HCT116 (cell line): ENCODE data around the gene NUDT9. TPM values are rescaled to one million over a fixed set of nuclear protein-coding genes. Genes with fewer than 3 reads are reported as not detected.

Source experiments
- ATAC-seq: fragments of 200-7000 bp; cut with Tn5 transposase; 2 replicates; pipeline ENCODE4 v1.9.1; 2020; ENCODE audit warnings: mild to moderate bottlenecking, moderate library complexity
- BruUV-seq: library from RNA; stranded (reverse); fragments of 400-500 nt; replicated peaks from 2 replicates; lab custom pipeline; 2021; lab: Mats Ljungman, UMichigan
- CTCF ChIA-PET: fragments of 300-600 bp; sonication (Branson Sonifier 250); formaldehyde crosslinking; loops from one replicate; lab custom pipeline; 2021; ENCODE audit warnings: antibody characterized with exemption; lab: Charles Lee
- POLR2A ChIA-PET: fragments of 300-600, 350-600 bp; sonication (Branson Sonifier 250); formaldehyde crosslinking; loops from one replicate; lab custom pipeline; 2021; ENCODE audit warnings: antibody characterized with exemption; lab: Charles Lee
- RAD21 ChIA-PET, 2 experiments: fragments of 300-600 bp; sonication (Branson Sonifier 250); formaldehyde crosslinking; loops; one replicate each; lab custom pipeline; 2023; ENCODE audit warnings: low total read pairs in 2 of 2; ENCODE audit not compliant: uncharacterized antibody in 2 of 2, unreplicated experiment in 2 of 2, low non-redundant PET in 1 of 2; lab: Charles Lee
- DNase-seq: peaks from one replicate; pipeline ENCODE4 v3.0.0-alpha.2; 2010; ENCODE audit warnings: low read depth, low spot score
- H2AFZ ChIP-seq: fragments of 200-600 bp; shearing (Covaris generic), sonication (generic); 2 replicates; pipeline ENCODE4 v1.6.1; 2017; ENCODE audit warnings: low read depth, mixed run types, mixed read lengths, antibody characterized with exemption, low read length; ENCODE audit not compliant: poor library complexity, severe bottlenecking
- H3K27ac ChIP-seq: 2 replicates; pipeline ENCODE4 v1.5.1; 2012; ENCODE audit warnings: low read depth, low read length
- H3K27me3 ChIP-seq: fragments of 200-600 bp; sonication (generic); 2 replicates; pipeline ENCODE4 v1.6.1; 2016; ENCODE audit warnings: mixed run types, low read length, mixed read lengths; ENCODE audit not compliant: insufficient read depth
- H3K36me3 ChIP-seq, 2 experiments: fragments of 200-500 bp in 1 of 2; fragments of 200-600 bp in 1 of 2; sonication (Bioruptor generic) in 1 of 2; sonication (generic) in 1 of 2; 2 replicates each; pipeline versions ENCODE4 v1.5.1 to v1.6.1; 2014 to 2016; ENCODE audit warnings: low read length in 2 of 2, inconsistent platforms in 1 of 2, mixed read lengths in 1 of 2, mixed run types in 1 of 2; ENCODE audit not compliant: insufficient read depth in 2 of 2, control insufficient read depth in 1 of 2
- H3K4me1 ChIP-seq, 2 experiments: fragments of 200-600 bp in 1 of 2; sonication (generic) in 1 of 2; 2 replicates each; pipeline versions ENCODE4 v1.5.1 to v1.6.1; 2012 to 2017; ENCODE audit warnings: low read length in 2 of 2, inconsistent platforms in 1 of 2, mild to moderate bottlenecking in 1 of 2, mixed read lengths in 1 of 2, mixed run types in 1 of 2, moderate library complexity in 1 of 2; ENCODE audit not compliant: insufficient read depth in 2 of 2, control insufficient read depth in 1 of 2
- H3K4me2 ChIP-seq: fragments of 200-600 bp; sonication (generic); 2 replicates; pipeline ENCODE4 v1.6.1; 2017; ENCODE audit warnings: mixed run types, low read length, mixed read lengths
- H3K4me3 ChIP-seq, 2 experiments: fragments of 200-600 bp in 1 of 2; sonication (generic) in 1 of 2; replicated peaks in 1 of 2; 2 replicates each; pipeline ENCODE4 v1.5.1; 2011 to 2016; ENCODE audit warnings: low read length in 2 of 2, control low read depth in 1 of 2, low read depth in 1 of 2, mild to moderate bottlenecking in 1 of 2, mixed read lengths in 1 of 2, mixed run types in 1 of 2
- H3K79me2 ChIP-seq: fragments of 200-600 bp; sonication (generic); 2 replicates; pipeline ENCODE4 v1.6.1; 2017; ENCODE audit warnings: mild to moderate bottlenecking, mixed run types, low read length, moderate library complexity, mixed read lengths; ENCODE audit not compliant: insufficient read depth
- H3K9ac ChIP-seq: fragments of 200-600 bp; sonication (generic); 2 replicates; pipeline ENCODE4 v1.6.1; 2016; ENCODE audit warnings: low read length, mixed read lengths
- H3K9me2 ChIP-seq: fragments of 200-600 bp; sonication (generic), shearing (Covaris generic); 2 replicates; pipeline ENCODE4 v1.6.1; 2017; ENCODE audit warnings: mixed run types, mild to moderate bottlenecking, moderate library complexity; ENCODE audit not compliant: insufficient read depth
- H3K9me3 ChIP-seq, 2 experiments: fragments of 200-500 bp in 1 of 2; fragments of 200-600 bp in 1 of 2; sonication (Bioruptor generic) in 1 of 2; sonication (generic) in 1 of 2; 2 replicates each; pipeline ENCODE4 v1.6.1; 2014 to 2017; ENCODE audit warnings: low read length in 2 of 2, mixed read lengths in 2 of 2, inconsistent platforms in 1 of 2, low read depth in 1 of 2, mild to moderate bottlenecking in 1 of 2, mixed run types in 1 of 2, moderate library complexity in 1 of 2; ENCODE audit not compliant: control insufficient read depth in 1 of 2, insufficient read depth in 1 of 2
- H4K20me1 ChIP-seq: fragments of 200-600 bp; sonication (generic), shearing (Covaris generic); 2 replicates; pipeline ENCODE4 v1.6.1; 2017; ENCODE audit warnings: mixed run types, mild to moderate bottlenecking, moderate library complexity; ENCODE audit not compliant: insufficient read depth
- CBX3 ChIP-seq: IDR thresholded peaks from 2 replicates; pipeline ENCODE4 v1.6.1; 2012; ENCODE audit warnings: low read depth
- EGR1 ChIP-seq: IDR thresholded peaks from 2 replicates; pipeline ENCODE4 v1.6.1; 2012; ENCODE audit warnings: low read depth
- ELF1 ChIP-seq: IDR thresholded peaks from 2 replicates; pipeline ENCODE4 v1.6.1; 2012; ENCODE audit warnings: low read depth, borderline replicate concordance
- EZH2 ChIP-seq: fragments of 200-600 bp; sonication (generic); IDR thresholded peaks from 2 replicates; pipeline ENCODE4 v1.6.1; 2017; ENCODE audit warnings: antibody characterized with exemption, mixed run types
- FOSL1 ChIP-seq: IDR thresholded peaks from 2 replicates; pipeline ENCODE4 v1.6.1; 2012; ENCODE audit warnings: low read depth
- RAD21 ChIP-seq: IDR thresholded peaks from 2 replicates; pipeline ENCODE4 v1.6.1; 2012; ENCODE audit warnings: low read depth, mild to moderate bottlenecking
- SP1 ChIP-seq: IDR thresholded peaks from 2 replicates; pipeline ENCODE4 v1.6.1; 2012; ENCODE audit warnings: low read depth
- SRF ChIP-seq: IDR thresholded peaks from 2 replicates; pipeline ENCODE4 v1.6.1; 2012; ENCODE audit warnings: low read depth
- TCF7L2 ChIP-seq: IDR thresholded peaks from 2 replicates; pipeline ENCODE4 v1.7.0; 2011; ENCODE audit warnings: borderline replicate concordance, inconsistent platforms; ENCODE audit not compliant: insufficient read depth, insufficient read length; ENCODE audit errors: extremely low read depth
- ZFX ChIP-seq: fragments of 450-650 bp; IDR thresholded peaks from 2 replicates; pipeline ENCODE4 v1.6.1; 2017
- intact Hi-C: fragments of 100-400 bp; cut with micrococcal nuclease; formaldehyde crosslinking; loops from 2 replicates; pipeline ENCODE4 v1.10.0; 2022
- total RNA-seq: library from RNA; stranded (reverse); gene quantifications from one replicate; pipeline ENCODE4 v1.2.1, GENCODE V29; 2021; ENCODE audit not compliant: unreplicated experiment
- TF ChIP-seq, protein P1 (sequence below), 3 experiments: fragments of 200-600 bp in 1 of 3; sonication (generic) in 1 of 3; IDR thresholded peaks in 2 of 3; conservative IDR thresholded peaks in 1 of 3; 2 replicates each; pipeline ENCODE4 v1.5.1; 2012 to 2017; ENCODE audit warnings: low read depth in 2 of 3, low read length in 2 of 3, antibody characterized with exemption in 1 of 3, borderline replicate concordance in 1 of 3, control low read depth in 1 of 3, mild to moderate bottlenecking in 1 of 3, mixed read lengths in 1 of 3, mixed run types in 1 of 3, moderate library complexity in 1 of 3; ENCODE audit not compliant: insufficient read depth in 1 of 3

Gene NUDT9
- total RNA-seq, 1 experiment from 2014 or later: 13.5 TPM

DNA sequence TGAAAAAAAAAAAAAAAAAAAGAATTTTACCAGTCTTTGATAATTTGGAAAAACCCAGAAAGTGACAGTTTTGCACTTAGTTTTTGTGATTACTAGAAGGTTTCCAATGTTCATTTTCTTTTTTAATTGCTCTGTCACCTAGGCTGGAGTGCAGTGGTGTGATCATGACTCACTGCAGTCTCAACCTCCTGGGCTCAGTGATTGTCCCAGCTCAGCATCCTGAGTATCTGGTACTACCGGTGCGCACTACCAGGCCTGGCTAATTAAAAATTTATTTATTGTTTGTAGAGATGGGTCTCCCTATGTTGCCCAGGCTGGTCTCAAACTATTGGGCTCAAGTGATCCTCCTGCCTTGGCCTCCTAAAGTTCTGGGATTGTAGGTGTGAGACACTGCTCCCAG, 3.3 kb downstream of the NUDT9 start:
- Histone ChIP-seq H3K4me2 (no peak overlapping the region), H3K4me1 (peaks cover 8 to 23% of the 10 kb centered on the region in 2 experiments; a peak in 3 of 4 replicates), H4K20me1 (no peaks in the 10 kb centered on the region), H3K79me2 (peaks cover 67% of the 10 kb centered on the region), H3K27ac (no peak overlapping the region), H3K27me3 (no peaks in the 10 kb centered on the region), H3K4me3 (no peak overlapping the region), H3K9me2 (no peaks in the 10 kb centered on the region), H3K9me3 (no peaks in the 10 kb centered on the region), H3K36me3 (no peaks in the 10 kb centered on the region), H3K9ac (no peak overlapping the region), H2AFZ (no peak overlapping the region)
- TF ChIP-seq EGR1 (no peak), ELF1 (no peak), TCF7L2 (no peak), CBX3 (no peak), SP1 (no peak), ZFX (no peak), EZH2 (no peak), FOSL1 (no peak), RAD21 (no peak), SRF (no peak)
- TF ChIP-seq, protein P1, sequence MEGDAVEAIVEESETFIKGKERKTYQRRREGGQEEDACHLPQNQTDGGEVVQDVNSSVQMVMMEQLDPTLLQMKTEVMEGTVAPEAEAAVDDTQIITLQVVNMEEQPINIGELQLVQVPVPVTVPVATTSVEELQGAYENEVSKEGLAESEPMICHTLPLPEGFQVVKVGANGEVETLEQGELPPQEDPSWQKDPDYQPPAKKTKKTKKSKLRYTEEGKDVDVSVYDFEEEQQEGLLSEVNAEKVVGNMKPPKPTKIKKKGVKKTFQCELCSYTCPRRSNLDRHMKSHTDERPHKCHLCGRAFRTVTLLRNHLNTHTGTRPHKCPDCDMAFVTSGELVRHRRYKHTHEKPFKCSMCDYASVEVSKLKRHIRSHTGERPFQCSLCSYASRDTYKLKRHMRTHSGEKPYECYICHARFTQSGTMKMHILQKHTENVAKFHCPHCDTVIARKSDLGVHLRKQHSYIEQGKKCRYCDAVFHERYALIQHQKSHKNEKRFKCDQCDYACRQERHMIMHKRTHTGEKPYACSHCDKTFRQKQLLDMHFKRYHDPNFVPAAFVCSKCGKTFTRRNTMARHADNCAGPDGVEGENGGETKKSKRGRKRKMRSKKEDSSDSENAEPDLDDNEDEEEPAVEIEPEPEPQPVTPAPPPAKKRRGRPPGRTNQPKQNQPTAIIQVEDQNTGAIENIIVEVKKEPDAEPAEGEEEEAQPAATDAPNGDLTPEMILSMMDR (IDR thresholded peaks at IDR 0.05 in 2 of 3, conservative IDR thresholded peaks at IDR 0.05 in 1 of 3; ENCODE audit: borderline replicate concordance in 1 of 3, insufficient read depth in 1 of 3, low read depth in 2 of 3, low read length in 2 of 3): no peak
- ChIA-PET RAD21 (interaction anchor here in 1 of 2 experiments (0.7 kb wide), 1 partner anchor 491 kb away, joined by 5 read pairs; the partner anchor contains the start of gene AFF1), CTCF (no interaction called here), POLR2A (no interaction called here)
- no TSS peak for BruUV-seq
- DNase-seq (no peak), ATAC-seq (no peak)
- intact Hi-C loops: no loop called here
